Uterus (tissue), 2 donors: ENCODE data around the gene ZNF217.

Experiments
- CTCF ChIP-seq, 4 experiments: fragments of 200-600 bp in 2 of 4; fragments of 450-650 bp in 2 of 4; sonication (generic) in 2 of 4; IDR thresholded peaks; one replicate each; pipeline ENCODE4 v1.5.1; 2016 to 2019; ENCODE audit warnings: antibody characterized with exemption in 4 of 4, mild to moderate bottlenecking in 2 of 4, moderate library complexity in 1 of 4
- POLR2A ChIP-seq, 2 donors: fragments of 450-650 bp; IDR thresholded peaks; one replicate each; pipeline ENCODE4 v1.6.1; 2016; ENCODE audit warnings: antibody characterized with exemption in 2 of 2, mild to moderate bottlenecking in 1 of 2, moderate library complexity in 1 of 2

GRCh38 chr20:53561505-53561904 lies 32.1 kb downstream of the ZNF217 start:
- TF ChIP-seq CTCF (IDR thresholded peaks at IDR 0.05) (no peak), POLR2A (IDR thresholded peaks at IDR 0.05) (no peak)
